Caco-2 (cell line): ENCODE data around the gene KRTAP9-2. TPM values are rescaled to one million over a fixed set of nuclear protein-coding genes. Genes with fewer than 3 reads are reported as not detected.

Source experiments
- BruUV-seq: library from RNA; stranded (reverse); fragments of 400-500 nt; replicated peaks from 2 replicates; lab custom pipeline; 2021; lab: Mats Ljungman, UMichigan
- CTCF ChIA-PET: fragments of 300-600 bp; sonication (Branson Sonifier 250); formaldehyde crosslinking; loops from one replicate; lab custom pipeline; 2022; ENCODE audit warnings: antibody characterized with exemption; lab: Charles Lee
- POLR2A ChIA-PET: fragments of 300-600 bp; sonication (Branson Sonifier 250); formaldehyde crosslinking; loops from one replicate; lab custom pipeline; 2022; ENCODE audit warnings: antibody characterized with exemption; lab: Charles Lee
- DNase-seq, 2 experiments: peaks; one replicate each; pipeline versions ENCODE4 v3.0.0 to v3.0.0-alpha.2; 2020 to 2022
- H3K27me3 ChIP-seq: replicated peaks from 2 replicates; pipeline ENCODE4 v1.6.0; 2011; ENCODE audit warnings: low read length; ENCODE audit not compliant: control insufficient read depth, insufficient read depth
- H3K36me3 ChIP-seq: 2 replicates; pipeline ENCODE4 v1.5.1; 2011; ENCODE audit warnings: low read length; ENCODE audit not compliant: control insufficient read depth, insufficient read depth
- H3K4me1 ChIP-seq: fragments of 250-450 bp; sonication (Bioruptor Pico); 2 replicates; pipeline ENCODE4 v1.5.1; 2020; ENCODE audit warnings: mild to moderate bottlenecking
- H3K4me3 ChIP-seq: 2 replicates; pipeline ENCODE4 v1.5.1; 2011; ENCODE audit warnings: low read depth, mild to moderate bottlenecking, control low read depth, low read length
- H3K9me3 ChIP-seq: fragments of 250-450 bp; sonication (Bioruptor Pico); 2 replicates; pipeline ENCODE4 v1.5.1; 2020; ENCODE audit warnings: mild to moderate bottlenecking, moderate library complexity
- H3K27ac Mint-ChIP-seq: one replicate; pipeline ENCODE4 v1.8.0; 2022; ENCODE audit warnings: mixed read lengths; ENCODE audit not compliant: unreplicated experiment
- H3K27me3 Mint-ChIP-seq: one replicate; pipeline ENCODE4 v1.8.0; 2022; ENCODE audit warnings: mixed read lengths; ENCODE audit not compliant: insufficient read depth, unreplicated experiment
- H3K36me3 Mint-ChIP-seq: one replicate; pipeline ENCODE4 v1.8.0; 2022; ENCODE audit warnings: mild to moderate bottlenecking, mixed read lengths; ENCODE audit not compliant: insufficient read depth, unreplicated experiment
- H3K4me1 Mint-ChIP-seq: one replicate; pipeline ENCODE4 v1.8.0; 2022; ENCODE audit warnings: low read depth, mixed read lengths; ENCODE audit not compliant: unreplicated experiment
- H3K4me3 Mint-ChIP-seq: one replicate; pipeline ENCODE4 v1.8.0; 2022; ENCODE audit warnings: mild to moderate bottlenecking, moderate library complexity, mixed read lengths; ENCODE audit not compliant: unreplicated experiment
- H3K9me3 Mint-ChIP-seq: one replicate; pipeline ENCODE4 v1.8.0; 2022; ENCODE audit warnings: mixed read lengths; ENCODE audit not compliant: unreplicated experiment
- intact Hi-C: fragments of 100-400 bp; cut with micrococcal nuclease; formaldehyde crosslinking; loops from one replicate; pipeline ENCODE4 v1.10.0; 2022; ENCODE audit not compliant: unreplicated experiment
- total RNA-seq: library from RNA; stranded (reverse); gene quantifications from 2 replicates; pipeline ENCODE4 v1.2.3, GENCODE V29; 2022
- TF ChIP-seq, protein P1 (sequence below), 2 experiments: fragments of 200-600 bp in 1 of 2; IDR thresholded peaks; 1 replicate in 1 of 2; 2 replicates in 1 of 2; pipeline versions ENCODE4 v1.5.1 to v1.8.0; 2011 to 2022; ENCODE audit warnings: antibody characterized with exemption in 1 of 2, control low read depth in 1 of 2, inconsistent platforms in 1 of 2, low read depth in 1 of 2, low read length in 1 of 2, mild to moderate bottlenecking in 1 of 2, moderate library complexity in 1 of 2; ENCODE audit not compliant: insufficient read depth in 1 of 2, severe bottlenecking in 1 of 2, unreplicated experiment in 1 of 2

KRTAP9-2 gene
- total RNA-seq, 1 experiment from 2014 or later = not detected

DNA sequence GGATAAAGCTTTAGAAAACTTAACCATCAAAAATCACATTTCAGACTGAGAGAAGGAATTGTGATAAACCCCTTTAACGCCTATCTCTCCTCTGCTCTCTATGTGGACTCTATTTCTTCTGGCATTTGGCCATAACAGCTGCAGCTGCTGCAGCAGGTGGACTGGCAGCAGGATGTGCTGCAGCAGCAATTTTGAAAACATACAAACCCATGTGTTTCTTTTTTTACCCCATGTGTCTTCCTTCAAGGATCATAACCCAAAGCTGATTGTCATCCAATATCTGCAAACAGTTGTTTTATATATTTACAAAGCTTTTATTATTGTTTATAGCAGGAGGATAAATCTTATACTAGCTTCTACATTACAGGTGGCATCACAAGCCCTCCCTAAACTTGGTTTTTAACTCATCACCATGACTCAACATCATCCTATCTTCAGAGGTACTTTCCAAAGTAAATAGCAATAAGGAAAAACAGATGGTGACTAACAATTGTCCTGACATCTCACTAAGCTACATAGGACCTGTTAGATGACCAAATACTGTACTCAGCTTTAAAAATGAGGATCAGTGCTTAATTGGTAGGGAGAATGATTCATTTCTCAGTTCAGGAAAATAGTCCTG, 14.5 kb upstream of the KRTAP9-2 start:
- H3K4me3 ChIP-seq = no peak overlapping the region
- no TSS peak for BruUV-seq
- H3K27me3 Mint-ChIP-seq = no peaks in the 10 kb centered on the region
- H3K4me1 ChIP-seq = no peaks in the 10 kb centered on the region
- peaks cover 4% of the 10 kb centered on the region; the same call in 1 of the 2 replicates for H3K9me3 ChIP-seq
- intact Hi-C loops = no loop called here
- H3K27ac Mint-ChIP-seq = no peak overlapping the region
- H3K9me3 Mint-ChIP-seq = no peaks in the 10 kb centered on the region
- no peak for DNase-seq
- no peaks in the 10 kb centered on the region for H3K36me3 Mint-ChIP-seq
- no peaks in the 10 kb centered on the region for H3K27me3 ChIP-seq
- TF ChIP-seq, protein P1, sequence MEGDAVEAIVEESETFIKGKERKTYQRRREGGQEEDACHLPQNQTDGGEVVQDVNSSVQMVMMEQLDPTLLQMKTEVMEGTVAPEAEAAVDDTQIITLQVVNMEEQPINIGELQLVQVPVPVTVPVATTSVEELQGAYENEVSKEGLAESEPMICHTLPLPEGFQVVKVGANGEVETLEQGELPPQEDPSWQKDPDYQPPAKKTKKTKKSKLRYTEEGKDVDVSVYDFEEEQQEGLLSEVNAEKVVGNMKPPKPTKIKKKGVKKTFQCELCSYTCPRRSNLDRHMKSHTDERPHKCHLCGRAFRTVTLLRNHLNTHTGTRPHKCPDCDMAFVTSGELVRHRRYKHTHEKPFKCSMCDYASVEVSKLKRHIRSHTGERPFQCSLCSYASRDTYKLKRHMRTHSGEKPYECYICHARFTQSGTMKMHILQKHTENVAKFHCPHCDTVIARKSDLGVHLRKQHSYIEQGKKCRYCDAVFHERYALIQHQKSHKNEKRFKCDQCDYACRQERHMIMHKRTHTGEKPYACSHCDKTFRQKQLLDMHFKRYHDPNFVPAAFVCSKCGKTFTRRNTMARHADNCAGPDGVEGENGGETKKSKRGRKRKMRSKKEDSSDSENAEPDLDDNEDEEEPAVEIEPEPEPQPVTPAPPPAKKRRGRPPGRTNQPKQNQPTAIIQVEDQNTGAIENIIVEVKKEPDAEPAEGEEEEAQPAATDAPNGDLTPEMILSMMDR (IDR thresholded peaks at IDR 0.05; ENCODE audit: insufficient read depth in 1 of 2, low read depth in 1 of 2, low read length in 1 of 2, severe bottlenecking in 1 of 2, unreplicated experiment in 1 of 2) = no peak
- ChIA-PET CTCF (no interaction called here), POLR2A (no interaction called here)
- no peaks in the 10 kb centered on the region for H3K36me3 ChIP-seq
- H3K4me1 Mint-ChIP-seq = no peaks in the 10 kb centered on the region
- H3K4me3 Mint-ChIP-seq = no peak overlapping the region

DNA sequence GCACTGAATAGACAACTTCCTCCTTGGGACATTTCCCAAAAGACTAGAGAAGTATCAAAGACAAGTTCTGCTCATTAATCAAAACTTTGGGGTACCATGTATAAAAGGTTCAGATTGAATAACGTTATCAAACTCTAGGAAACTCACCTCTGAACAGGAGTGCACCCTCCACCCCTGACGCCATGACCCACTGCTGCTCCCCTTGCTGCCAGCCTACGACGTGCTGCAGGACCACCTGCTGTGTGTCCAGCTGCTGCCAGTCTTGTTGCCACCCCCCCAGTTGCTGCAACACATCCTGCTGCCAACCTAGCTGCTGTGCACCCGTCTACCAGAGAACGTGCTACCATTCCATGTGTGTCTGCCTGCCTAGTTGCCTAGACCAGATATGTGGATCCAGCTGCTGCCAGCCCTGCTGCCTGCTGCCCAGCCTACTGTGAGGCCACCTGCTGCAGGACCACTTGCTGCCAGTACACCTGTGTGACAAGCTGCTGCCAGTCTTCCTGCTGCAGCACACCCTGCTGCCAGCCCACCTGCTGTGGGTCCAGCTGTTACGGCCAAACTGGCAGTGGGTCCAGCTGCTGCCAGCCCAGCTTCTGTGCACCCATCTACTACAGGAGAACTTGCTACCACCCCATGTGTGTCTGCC, 13.8 kb upstream of the KRTAP9-2 start:
- H3K9me3 ChIP-seq = peaks cover 4% of the 10 kb centered on the region; the same call in 1 of the 2 replicates
- intact Hi-C loops = no loop called here
- no peaks in the 10 kb centered on the region for H3K27me3 ChIP-seq
- H3K36me3 Mint-ChIP-seq = no peaks in the 10 kb centered on the region
- DNase-seq = no peak
- TF ChIP-seq, protein P1 (IDR thresholded peaks at IDR 0.05; ENCODE audit: insufficient read depth in 1 of 2, low read depth in 1 of 2, low read length in 1 of 2, severe bottlenecking in 1 of 2, unreplicated experiment in 1 of 2) = no peak
- no peaks in the 10 kb centered on the region for H3K4me1 Mint-ChIP-seq
- BruUV-seq = no TSS peak
- H3K4me1 ChIP-seq = no peaks in the 10 kb centered on the region
- no peak overlapping the region for H3K27ac Mint-ChIP-seq
- ChIA-PET POLR2A (no interaction called here), CTCF (no interaction called here)
- no peaks in the 10 kb centered on the region for H3K36me3 ChIP-seq
- H3K4me3 ChIP-seq = no peak overlapping the region
- no peaks in the 10 kb centered on the region for H3K27me3 Mint-ChIP-seq
- H3K4me3 Mint-ChIP-seq = no peak overlapping the region
- no peaks in the 10 kb centered on the region for H3K9me3 Mint-ChIP-seq

GRCh38 chr17:41215681-41216080, 10.8 kb upstream of the KRTAP9-2 start:
- BruUV-seq = no TSS peak
- TF ChIP-seq, protein P1 (IDR thresholded peaks at IDR 0.05; ENCODE audit: insufficient read depth in 1 of 2, low read depth in 1 of 2, low read length in 1 of 2, severe bottlenecking in 1 of 2, unreplicated experiment in 1 of 2) = no peak
- H3K4me1 Mint-ChIP-seq = no peaks in the 10 kb centered on the region
- no peaks in the 10 kb centered on the region for H3K36me3 Mint-ChIP-seq
- H3K4me1 ChIP-seq = no peaks in the 10 kb centered on the region
- no peaks in the 10 kb centered on the region for H3K36me3 ChIP-seq
- H3K27ac Mint-ChIP-seq = no peak overlapping the region
- ChIA-PET CTCF (interaction anchor here (1.0 kb wide), 1 partner anchor 356 kb away, joined by 3 read pairs; no protein-coding TSS in a partner anchor), POLR2A (no interaction called here)
- no peak overlapping the region for H3K4me3 Mint-ChIP-seq
- 0 out of 2 replicates have a peak, but pooled peaks cover 4% of the 10 kb centered on the region for H3K9me3 ChIP-seq
- no peak for DNase-seq
- intact Hi-C loops = no loop called here
- H3K4me3 ChIP-seq = no peak overlapping the region
- H3K9me3 Mint-ChIP-seq = no peaks in the 10 kb centered on the region
- no peaks in the 10 kb centered on the region for H3K27me3 Mint-ChIP-seq
- no peaks in the 10 kb centered on the region for H3K27me3 ChIP-seq
